GM12874 (cell line): ENCODE measurements around the gene ADAMTS3.

ENCODE experiments used
- TF ChIP-seq, protein P1 (sequence below): IDR thresholded peaks from 2 replicates; pipeline ENCODE4 v1.5.1; 2011; ENCODE audit warnings: low read depth, mild to moderate bottlenecking, control low read depth, low read length, moderate library complexity; ENCODE audit not compliant: insufficient read depth

Gene ADAMTS3

DNA sequence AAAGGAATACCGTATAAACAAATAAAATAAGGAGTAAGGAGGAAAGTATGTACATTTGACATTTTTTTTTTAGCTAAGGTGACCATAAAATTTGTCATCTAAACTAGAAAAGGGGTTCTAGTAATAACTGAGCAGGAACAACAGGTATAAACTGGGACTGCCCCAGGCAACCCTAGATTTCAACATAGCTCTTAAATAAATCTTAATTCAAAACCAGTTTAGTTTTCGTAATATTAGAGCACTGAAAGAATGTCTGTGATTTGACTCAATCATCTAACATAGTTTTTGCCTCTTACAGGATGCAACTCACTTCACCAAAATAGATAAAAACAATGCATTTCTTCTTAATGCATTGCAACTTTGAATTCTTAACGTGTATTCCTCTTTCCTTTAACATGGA, 257.7 kb downstream of the ADAMTS3 start:
- TF ChIP-seq, protein P1, sequence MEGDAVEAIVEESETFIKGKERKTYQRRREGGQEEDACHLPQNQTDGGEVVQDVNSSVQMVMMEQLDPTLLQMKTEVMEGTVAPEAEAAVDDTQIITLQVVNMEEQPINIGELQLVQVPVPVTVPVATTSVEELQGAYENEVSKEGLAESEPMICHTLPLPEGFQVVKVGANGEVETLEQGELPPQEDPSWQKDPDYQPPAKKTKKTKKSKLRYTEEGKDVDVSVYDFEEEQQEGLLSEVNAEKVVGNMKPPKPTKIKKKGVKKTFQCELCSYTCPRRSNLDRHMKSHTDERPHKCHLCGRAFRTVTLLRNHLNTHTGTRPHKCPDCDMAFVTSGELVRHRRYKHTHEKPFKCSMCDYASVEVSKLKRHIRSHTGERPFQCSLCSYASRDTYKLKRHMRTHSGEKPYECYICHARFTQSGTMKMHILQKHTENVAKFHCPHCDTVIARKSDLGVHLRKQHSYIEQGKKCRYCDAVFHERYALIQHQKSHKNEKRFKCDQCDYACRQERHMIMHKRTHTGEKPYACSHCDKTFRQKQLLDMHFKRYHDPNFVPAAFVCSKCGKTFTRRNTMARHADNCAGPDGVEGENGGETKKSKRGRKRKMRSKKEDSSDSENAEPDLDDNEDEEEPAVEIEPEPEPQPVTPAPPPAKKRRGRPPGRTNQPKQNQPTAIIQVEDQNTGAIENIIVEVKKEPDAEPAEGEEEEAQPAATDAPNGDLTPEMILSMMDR: no peak

DNA sequence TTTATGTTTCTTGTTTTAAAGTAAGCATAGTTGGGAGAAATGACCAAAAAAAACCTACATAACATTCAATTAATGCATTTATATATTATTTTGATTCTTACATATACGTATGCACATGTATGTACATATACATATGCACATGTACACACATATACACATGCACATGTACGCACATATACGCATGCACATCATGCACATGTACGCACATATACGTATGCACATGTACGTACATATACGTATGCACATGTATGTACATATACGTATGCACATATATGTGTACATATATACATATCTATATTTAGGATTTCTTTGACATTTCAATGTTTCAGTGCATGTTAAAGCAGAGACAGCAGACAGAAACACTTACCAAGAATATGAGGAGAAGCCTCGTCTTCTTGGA, 263.4 kb downstream of the ADAMTS3 start:
- TF ChIP-seq, protein P1: no peak

DNA sequence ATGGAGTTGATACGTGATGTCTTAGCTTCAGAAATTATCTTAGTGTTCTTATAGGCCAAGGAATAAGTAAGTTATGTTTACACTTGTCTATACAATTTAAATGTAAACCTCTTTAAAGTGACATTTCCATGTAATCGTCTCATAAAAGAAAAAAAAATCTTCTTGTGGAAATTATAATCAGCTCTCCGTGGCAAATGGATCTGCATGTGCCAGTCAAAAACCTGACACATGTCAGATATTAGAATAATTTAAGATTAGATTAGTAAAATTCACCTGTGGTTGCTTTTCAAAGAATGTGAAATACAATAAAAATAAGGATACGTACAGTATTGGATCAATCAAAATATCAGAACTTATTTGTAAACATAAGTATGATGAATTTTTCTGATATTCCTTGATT, 263.9 kb downstream of the ADAMTS3 start:
- TF ChIP-seq, protein P1: no peak

DNA sequence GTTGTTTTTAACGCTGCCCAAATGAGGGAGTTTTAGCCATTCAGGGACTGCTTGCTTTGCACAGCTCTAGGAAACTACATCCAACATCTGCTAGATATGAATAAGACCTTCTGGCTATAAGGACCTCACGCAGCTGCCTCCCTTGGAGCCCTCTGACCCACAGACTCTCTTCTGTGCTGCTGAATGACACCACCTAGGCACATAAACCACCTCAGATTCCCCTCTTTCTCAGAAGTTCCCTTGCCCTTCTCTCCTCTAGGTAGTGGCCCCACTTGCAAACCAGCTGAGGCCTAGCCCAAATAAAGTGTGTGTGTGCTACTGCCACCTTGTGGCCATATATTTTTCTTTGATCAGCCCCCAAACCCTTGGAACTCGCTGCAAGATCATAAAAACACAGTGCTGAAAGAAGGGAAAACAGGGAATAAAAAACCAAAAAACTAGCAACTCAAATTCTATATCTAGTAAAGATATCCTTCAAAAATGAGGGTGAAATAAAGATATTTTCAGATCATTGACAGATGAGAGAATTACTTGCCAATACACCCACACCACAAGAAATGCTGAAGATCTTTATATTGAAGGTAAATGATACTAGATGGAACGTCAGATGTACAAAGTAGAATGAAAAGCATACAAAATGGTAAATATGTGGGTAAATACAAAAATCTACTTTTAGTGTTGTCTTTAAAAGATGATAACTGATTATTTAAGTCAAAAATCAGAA, 265.9 kb downstream of the ADAMTS3 start:
- TF ChIP-seq, protein P1: peak; percentile 60

DNA sequence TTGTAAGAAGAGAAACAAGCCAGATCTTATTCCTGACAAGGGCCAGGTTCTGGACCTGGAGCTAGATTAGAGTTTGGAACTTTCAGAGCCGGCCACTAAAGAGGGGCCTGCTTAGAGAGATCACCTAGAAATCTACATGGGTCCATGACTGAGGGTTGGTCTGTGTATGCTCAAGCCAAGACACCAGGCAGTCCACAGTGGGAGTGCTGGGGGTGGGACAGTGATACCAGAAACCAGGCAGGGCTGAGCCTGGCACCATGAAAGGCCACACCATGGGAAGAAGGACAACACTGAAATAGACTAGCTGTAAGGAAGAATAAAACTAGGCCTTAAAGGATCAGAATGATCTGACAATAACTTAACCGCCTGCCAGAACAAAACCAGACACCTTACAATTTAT, 267.3 kb downstream of the ADAMTS3 start:
- TF ChIP-seq, protein P1: no peak

DNA sequence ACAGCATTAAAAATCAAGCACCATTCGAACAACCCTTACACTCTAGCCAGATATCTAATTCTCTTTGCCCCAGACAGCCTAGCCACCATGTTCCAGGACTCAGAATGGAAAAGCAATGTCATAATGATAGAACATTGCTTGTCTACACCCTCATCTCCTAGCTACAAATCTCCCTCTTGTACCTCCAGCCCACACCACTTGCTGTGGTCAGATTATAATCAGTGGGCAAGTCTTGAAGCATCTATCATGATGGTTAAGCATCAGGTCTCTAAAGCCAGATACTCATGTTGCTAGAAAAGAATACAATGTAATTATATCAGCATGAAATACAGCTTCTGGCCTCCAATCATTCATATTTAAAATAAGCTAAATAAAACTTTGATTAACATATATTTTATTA, 268.9 kb downstream of the ADAMTS3 start:
- TF ChIP-seq, protein P1: no peak

DNA sequence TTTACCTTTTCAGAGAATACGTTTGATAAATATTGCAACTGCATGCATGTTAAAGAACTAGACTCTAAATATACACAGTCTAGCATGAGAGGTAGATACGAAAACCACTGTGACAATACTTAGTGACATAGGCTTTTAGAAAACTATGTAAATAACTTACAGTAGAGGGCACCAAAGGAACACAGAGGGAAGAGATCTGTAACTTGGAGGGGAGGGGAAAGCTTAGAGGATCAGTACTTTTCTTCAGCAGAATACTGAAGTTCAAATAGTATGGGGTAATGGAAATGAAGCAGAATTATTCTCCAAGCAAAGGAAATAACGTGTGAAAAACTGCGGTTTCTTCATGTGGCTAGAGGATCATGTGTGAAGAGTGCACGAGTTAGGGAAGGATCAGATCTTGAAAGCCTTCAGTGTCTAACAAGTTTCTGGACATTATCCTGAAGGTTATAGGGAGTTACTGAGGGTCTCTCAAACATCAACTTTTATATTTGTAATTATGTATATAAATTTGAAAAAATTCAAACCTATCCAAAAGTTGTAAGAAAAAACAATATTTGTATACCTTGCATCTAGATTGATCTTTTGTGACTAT, 273.0 kb downstream of the ADAMTS3 start:
- TF ChIP-seq, protein P1: peak; percentile 33; the same call in 1 of the 2 replicates
